CD4-positive, alpha-beta T cell treated with Interleukin-17A for 4 hours (primary cell): ENCODE data around the gene PCDH19.

Experiments used
- DNase-seq: peaks from one replicate; pipeline ENCODE4 v3.0.0-alpha.2; 2020; ENCODE audit warnings: mixed read lengths

The PCDH19 gene

DNA sequence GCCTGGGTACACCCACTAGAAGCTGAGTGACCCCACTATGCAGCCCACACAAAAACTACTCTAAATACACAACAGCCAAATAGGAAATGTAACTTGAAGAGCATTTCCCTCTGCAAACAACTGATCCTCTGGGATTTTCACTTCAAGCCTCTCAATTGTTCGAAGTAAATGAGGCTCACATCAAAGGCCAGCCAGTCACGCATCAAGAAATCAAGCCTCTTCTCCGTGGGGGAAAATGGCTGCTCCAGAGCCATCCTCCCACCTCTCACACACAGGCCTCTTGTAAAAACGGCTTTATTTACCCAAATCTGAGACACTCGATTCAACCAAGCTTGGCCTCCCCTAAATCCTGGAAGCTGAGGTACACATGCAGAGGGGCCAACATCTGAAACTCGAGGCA, 14.3 kb downstream of the PCDH19 start:
- no peak for DNase-seq

DNA sequence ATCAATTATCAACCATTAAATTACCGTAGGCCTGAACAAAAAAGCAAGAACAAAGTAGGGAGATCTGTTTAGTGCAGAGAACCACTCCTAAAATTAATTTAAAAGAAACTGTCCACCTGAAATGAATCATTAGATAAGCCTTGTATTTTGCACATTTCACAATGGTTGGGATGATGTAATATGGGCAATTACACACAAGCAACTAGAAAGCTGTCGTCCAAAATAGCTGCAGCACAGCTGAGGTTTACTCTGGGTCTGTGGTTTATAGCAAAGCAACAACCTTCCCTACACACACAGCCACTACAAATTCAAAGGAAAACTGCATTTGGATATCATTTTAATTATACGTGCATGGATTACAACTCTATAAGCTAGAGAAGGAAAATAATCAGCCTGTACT, 28.5 kb downstream of the PCDH19 start:
- no peak for DNase-seq

DNA sequence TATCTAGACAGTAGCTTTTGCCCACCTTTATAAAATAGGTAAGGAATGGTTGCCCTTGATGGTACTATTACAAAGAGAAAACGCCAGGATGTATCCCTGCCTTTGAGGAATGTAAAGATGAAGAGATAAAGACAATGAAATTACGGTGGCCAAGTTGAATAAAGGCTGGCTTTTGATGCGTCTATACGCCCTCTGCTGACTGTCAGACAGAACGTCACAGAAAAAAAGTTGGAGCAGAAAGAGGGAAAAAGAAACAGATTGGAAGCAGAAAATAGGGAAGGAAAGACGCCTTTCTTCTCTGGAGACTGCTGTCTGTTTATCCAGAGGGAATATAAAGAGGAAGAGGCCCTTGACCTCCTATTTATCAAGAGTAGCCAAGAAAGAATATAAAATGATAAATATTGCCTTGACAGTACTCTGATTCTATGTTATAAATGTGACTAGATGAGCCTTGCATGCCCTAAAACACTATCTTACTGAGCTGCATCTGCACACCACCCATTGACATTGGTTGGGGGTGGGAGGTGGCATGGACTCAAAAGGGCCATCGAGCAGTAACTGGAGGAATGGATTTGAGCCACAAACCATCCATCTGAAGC, 30.6 kb downstream of the PCDH19 start:
- DNase-seq, result no peak

DNA sequence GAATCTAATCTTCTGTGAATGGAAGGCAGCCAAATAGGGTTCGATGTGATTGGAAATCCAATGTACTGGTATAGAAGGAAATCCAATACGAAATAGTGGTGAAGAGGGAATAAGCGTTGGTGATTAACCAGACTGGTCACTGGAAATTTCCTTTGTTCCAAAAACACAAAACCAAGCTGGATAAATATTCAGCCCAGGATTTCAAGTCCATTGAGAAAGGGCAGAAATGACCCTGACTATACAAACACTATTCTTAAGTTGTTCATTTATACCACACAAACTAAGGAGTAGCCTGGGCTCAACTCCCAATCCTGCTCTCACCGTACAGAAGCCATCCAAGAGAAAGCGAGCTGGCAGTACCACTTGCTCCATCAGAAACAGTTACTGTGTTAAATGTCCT, 32.2 kb downstream of the PCDH19 start:
- DNase-seq, result no peak

DNA sequence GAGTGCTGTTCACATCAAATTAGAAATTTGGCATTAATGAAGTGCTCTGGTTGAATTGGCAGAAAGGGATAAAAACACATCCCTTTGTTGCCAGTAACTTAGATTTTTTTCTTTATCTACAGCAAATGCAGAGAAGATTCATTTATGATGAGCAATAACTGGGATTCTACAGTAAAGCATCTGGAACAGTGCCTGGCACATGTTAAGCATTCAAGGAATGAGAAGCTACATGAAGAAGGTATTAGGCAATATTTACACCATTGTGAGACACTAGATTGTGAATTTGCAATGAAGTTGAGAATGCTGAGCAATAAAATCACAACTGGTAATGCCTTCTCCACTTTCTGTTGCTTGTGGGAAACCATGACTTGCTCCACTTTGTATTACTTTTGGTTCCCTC, 33.5 kb downstream of the PCDH19 start:
- DNase-seq, result no peak

DNA sequence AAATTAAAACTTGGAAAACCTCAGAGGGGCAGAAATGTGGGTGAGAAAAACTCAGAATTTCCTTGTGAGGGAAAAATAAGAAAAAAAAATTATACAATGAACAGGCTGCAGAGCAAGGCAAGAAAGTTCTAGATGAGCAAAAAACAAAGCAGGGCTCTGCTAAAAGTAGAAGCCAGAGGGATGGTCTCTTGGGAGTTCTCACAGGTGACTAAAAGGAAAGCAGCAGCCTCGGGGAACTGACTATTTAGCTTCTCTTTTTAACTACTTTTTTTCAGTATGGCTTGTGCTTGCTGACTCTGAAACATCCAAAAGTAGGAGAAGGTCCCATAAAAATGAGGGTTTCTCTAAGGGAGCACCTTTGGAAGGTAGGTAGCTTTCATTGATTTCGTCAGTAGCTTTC, 36.4 kb downstream of the PCDH19 start:
- no peak for DNase-seq

DNA sequence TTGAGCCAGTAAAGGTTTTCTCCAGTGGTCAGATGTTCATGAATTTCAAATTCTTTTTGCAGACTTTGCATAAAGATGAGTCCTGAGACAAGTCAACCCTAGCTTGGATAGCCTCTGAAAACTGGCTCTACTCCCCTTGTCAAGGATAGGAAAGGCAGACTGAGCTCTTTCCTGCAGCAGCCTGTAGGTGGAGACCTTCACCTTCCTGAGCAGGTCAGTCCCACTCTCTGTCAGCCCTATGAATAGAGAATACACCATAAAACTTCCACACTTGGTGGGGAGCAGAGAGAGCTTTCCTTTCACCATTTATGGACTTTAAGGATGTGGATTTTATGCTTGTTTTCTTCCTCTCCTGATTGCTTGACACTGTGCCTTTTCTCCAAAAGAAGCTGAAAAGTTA, 41.9 kb downstream of the PCDH19 start:
- no peak for DNase-seq

DNA sequence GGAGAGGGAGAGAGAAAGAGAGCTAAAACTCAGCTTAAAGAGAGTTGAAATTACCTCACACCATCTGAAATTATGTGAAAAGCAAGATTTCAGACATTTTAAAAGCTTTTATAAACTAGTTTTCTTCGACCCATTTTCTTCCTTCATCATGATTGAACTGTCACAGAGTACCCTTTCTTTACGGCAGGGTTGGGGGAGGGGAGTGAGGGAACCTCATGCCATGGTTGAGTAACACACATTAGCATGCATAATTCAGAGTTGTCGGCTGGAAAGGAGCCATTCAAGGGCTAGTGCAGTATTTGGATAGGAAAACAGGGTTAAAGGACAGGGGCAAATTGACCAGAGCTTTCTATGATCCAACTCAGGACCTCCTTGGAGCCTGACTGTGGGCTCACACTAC, 46.2 kb downstream of the PCDH19 start:
- no peak for DNase-seq

DNA sequence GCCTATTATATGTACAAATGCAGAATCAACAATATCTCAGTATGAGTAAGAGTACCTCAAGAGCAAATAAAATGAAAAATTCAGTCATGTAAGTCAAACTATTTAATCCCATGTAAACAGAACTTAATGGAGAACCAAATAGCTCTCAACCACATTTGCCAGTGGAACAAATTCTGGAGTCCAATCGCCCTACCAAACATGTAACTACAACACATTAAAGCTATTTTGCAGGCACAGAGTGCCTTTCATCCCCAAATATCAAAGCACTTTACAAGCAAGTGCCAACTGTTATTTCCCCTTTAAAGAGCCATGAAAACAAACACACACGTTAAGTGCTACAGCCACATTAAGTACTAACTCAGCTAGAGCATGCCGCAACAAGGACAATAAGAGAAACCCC, 51.3 kb downstream of the PCDH19 start:
- no peak for DNase-seq

DNA sequence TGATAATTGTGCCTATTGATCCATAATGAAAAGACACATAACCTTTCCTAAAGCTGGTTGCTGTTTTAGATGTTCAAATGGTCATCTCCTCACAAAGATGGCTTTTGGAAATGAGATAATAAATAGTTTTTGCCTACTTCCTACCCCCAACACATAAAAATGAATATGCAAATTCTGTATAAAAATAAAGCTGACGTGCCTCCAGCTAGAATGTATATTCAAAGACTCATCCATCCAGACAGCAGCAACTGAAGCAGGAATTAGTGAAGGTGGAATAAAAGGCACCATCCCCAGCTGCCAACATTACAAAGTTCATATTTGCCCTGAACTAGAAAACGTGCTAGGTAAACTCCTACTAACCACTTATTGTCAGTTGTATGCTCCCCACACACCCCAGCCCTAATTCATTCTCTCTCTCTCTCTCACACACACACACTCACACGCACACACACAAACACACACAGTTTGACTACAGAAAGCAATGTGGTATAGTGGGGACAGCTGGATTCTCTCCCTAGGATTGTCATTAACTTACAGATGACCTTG, 53.6 kb downstream of the PCDH19 start:
- DNase-seq, result no peak

DNA sequence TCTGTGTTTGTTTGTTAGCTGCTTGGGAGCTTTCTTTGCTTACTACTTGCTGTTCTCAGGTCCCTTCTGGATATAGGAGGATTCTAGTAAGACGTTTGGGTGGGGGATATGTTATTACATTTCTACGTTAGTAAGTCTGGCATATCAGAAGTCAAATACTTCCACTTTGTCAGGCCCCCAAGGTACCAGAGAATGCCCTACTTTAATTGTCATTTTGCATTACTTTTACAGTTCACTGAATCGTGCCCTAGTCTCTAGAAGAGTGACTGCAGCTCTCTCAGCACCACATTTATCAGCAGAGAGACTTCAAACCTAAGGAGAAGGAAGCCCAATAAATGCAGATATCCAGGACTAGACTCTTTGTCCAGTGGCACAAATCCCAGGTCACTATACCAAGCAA, 54.4 kb downstream of the PCDH19 start:
- DNase-seq, result no peak

DNA sequence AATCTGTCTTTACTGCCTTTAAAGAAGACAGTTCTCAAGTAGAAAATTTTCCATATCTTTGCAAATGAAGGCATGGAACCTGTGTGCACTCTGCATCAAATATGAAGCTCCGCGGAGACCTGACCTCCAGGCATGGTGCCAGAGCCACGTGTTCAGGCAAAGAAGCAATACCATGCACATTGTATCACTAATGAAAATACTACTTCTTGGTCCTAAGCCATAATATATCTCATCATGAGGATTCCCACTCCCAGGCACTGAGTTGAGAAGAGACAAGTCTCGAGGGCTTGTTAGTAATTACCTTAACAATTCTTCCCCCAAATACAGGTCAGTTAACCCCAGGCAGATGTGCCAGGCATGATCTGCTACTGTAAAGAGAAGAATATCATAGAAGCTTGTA, 56.7 kb downstream of the PCDH19 start:
- no peak for DNase-seq

DNA sequence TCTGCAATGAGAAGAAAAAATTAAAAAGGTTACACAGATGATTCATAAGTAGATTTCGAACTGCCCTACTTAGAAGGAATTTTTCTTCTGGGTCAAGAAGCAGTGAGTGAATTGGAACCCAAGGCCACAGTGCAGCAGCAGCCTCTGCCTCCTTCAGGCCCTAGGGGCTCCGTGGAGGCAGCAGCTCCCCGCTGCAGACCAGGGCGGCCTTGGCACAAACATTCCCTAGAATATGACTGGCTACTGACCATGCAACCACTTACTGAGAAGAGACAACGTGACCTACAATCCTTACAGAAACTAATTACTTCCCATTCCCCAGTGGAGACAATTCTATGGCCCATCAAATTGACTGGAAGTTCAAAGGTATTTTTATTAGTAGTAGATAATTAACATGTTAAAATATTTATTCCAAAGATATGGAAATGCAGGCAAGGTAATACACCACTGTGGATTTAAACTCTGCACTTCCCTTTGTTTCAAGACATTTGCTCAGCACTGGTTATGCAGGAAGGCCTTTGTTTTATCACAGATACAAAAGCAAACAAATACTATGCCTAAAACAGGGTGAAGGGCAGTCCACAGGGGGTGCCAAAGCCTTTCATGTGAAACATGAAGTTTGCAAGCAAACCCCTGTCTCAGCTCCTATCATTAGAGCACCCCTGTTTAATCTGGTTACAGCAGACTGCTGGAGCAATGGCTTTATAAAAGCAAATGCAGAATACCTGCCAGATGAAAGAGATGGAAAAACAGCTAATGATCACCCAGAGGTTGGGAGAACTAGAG, 59.2 kb downstream of the PCDH19 start:
- DNase-seq, result no peak

DNA sequence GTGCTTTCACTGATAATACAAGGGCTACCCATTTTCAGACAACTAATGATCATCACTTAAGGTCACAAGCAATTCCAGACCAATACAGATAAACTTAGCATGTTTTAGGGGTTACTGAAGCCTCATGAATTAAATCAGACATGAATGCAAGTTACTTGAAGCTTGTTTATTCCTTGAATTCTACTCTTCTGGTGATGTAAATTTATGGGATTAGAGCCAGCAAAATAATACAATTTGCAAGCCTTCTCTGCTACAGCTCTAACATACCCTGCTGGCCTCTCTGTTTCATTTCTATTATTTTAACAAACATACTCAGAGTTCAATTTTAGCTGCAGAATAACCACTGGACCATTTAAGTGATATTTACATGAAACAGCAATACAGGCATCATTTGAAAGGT, 60.7 kb downstream of the PCDH19 start:
- DNase-seq, result no peak

DNA sequence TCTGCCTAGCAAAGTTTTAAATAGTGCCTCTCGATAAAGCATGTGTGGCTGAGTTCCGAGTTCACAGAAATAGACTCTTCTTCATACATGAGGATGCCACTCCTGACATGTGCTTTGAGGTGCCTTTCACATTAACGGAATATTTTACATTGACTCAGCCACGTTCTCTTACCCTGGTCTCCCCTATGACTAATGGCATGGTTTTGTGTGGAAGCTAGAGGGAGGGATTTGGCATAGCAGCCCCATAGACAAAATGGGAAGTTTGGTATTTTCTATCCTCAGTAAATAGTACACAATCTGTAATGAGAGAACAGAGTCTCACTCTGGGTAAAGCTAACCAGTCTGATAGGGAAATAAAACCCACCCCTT, 68.9 kb downstream of the PCDH19 start:
- DNase-seq, result no peak

DNA sequence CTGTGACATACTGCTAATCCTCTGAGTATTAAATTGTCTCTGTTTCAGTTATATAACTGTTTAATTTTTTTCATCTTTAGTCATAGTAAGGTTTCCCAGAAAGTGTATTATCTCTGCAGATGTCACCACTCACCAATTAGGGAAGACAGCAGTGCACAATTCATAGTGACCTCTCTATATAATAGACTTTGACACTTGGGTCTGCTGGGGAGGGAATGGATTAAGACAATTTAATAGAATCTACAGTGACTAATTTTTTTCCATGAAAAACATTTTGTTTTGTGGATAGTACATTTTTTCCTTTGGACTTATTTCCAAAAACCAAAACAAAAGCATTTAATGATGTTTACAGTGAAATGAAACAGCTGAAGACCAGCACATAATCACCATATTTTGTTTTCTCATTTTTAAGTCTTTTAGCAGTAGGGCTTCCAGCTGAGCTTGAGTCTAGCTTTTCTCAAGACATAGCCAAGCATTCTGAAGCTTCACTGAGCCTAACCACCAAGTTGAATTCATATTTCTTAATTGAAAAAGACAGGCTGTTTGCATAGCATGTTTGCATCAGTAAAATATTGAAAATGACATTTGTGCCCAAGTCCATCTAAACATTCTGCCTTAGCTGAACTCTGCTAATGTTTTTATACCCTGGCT, 69.5 kb downstream of the PCDH19 start:
- no peak for DNase-seq

DNA sequence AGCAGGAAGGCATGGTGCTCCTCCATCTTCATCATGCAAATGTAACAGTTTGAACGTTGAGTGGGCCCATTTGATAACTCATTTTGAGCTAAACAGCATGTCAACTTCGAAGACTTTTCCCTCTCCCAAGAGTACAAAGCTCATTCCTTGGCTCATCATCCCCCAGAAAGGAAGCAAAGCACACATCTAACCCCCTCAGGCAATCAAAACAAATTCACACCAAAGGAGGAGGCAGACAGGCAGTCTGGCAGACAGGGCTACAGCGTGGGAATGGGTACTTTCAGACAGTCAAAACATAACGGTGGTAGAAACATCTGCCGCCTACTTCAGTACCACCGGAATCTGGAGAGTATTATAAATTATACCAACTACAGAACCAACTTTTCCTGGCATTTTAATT, 81.7 kb downstream of the PCDH19 start:
- no peak for DNase-seq

DNA sequence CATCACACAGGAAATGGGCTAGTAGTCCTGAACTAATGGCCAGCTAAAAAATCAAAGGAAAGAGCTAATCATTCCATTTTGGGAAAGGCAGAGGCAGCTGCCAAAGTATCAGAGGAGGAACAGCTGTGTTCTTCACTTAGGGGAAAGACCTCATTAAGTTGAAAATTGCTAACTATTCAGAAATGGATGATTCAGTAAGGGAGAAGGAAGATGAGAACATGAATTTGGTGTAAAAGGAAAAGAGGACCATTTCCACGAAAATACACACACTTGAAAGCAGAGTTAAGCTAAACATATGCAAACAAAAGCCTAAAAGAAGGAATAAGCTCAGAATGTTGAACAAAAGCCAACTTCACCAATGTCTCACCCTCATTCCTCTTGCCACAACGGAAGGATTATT, 90.4 kb downstream of the PCDH19 start:
- DNase-seq, result no peak

DNA sequence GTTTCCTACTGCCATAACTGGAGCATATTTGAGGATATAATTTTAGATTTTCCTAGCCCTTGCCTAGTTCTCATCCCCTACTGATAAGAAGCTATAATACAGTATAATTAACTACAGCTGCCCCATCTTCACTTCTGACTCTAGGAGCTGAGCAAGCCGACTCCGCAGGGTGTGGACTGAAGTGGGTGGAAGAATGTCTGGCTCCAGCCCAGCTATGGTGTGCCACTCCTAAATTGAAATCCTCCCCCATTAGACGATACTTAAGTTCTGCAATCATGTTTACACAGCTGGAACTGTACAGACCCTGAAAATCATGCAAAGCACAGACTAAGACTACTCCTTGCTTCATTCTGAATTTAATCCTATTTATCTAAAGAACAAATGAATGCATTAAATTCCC, 93.1 kb downstream of the PCDH19 start:
- no peak for DNase-seq

DNA sequence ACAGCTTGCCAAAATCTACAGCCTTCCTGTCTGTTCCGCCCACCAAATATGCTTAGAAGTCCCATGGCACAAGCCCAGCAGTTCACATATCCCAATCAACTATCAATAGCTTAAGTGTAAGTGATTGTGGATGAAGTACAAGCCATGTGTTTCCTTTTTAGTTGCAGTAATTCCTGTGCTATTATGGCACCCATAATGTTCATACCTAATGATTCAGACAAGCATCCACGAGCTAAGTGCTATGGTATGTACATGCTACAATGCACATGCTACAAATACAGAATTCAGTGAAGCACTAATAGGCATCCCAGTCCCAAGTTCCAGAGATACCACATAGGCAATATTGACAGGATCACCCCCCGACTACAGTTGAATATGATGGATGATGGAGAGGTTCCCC, 94.5 kb downstream of the PCDH19 start:
- no peak for DNase-seq

DNA sequence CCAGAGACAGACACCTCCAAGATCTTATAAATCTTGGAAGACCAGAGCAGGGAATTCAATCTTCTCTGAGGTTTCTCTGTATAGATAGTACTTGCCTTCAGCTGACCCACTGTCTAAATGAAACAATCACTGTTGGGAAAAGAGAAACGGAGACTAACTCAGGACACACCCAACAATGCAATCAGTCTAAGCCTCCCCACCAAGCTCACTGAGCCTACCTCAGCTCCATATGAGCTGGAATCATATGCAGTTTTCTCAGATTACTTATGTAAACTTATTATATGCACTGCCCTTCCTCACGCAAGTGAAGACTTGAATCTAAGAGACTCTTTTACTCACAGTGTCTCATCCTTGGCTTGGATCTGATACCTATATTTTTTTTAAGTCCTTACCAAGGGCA, 110.5 kb downstream of the PCDH19 start:
- no peak for DNase-seq

DNA sequence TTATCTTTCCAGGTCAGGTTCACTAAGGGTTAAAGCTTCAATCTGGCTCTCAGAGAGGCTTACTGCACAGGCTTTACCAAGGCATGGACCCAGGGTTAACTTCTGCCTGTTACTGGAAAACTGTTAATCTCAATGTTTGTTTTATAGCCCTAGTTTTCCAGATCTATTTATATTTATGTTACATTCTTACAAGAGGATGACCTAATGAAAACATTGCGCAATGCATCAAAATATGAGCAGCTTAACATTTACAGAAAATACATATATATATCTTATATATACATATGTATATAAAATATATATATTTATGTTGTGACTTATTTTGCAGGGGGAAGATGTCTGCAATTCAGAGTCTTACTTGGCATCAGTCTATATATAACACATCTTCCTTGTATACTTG, 112.3 kb downstream of the PCDH19 start:
- no peak for DNase-seq

DNA sequence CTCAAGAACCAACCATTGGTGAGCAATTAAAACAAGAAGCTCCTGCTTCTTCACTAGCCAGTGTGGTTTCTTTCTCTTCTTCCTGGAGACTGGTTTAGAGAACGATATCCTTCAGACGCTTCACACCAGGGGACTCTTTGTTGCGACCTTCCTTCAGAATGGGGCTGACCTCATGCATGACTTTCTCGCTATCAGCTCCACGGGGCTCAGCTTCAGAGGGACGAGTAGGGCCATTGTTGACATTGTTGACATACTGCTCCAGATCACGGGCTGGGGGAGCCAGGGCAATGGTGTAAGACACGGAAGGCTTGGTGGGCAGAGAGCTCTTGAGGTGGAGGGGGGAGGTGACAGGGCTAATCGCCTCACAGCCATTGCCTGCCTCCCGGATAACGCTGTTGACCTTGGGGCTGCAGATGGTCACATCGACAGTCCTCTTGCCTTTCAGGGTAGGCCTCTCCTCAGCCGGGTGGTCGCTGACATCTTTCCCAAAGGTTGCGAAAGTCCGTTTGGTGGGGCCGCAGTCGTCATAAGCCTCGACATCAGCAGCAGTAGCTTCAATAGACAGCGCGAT, 113.8 kb downstream of the PCDH19 start:
- no peak for DNase-seq

DNA sequence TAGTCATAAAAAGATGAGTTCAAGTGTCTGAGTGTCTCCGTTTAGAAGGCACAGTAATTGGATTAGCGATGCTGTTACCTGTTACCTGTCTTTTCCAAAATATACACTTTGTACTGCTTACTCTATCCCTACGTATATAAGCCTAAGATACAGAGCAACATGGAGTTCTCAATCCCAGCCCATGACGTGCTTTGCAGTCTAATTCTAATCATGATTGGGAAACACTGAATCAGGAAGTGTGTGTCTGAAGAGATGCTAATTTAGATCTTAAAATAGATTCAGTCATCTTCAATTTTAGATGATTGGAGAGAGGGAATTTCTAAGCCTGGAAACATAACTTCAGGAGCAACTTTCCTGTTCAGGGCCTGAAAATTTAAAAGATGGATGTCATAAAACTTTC, 115.1 kb downstream of the PCDH19 start:
- DNase-seq, result no peak
